PC-3 (cell line): Measurements from ENCODE around the gene NCAPG.

Source experiments
- EZH2 ChIP-seq: fragments of 300-600 bp; sonication (generic); IDR thresholded peaks from one replicate; pipeline ENCODE4 v1.6.1; 2017; ENCODE audit warnings: antibody characterized with exemption, mild to moderate bottlenecking, low read length; ENCODE audit not compliant: unreplicated experiment
- EZH2phosphoT487 ChIP-seq: fragments of 300-600 bp; sonication (generic); IDR thresholded peaks from 2 replicates; pipeline ENCODE4 v1.6.1; 2018; ENCODE audit warnings: mild to moderate bottlenecking, antibody characterized with exemption, low read length, borderline replicate concordance
- TF ChIP-seq, protein P1 (sequence below): fragments of 300-600 bp; sonication (generic); conservative IDR thresholded peaks from 2 replicates; pipeline ENCODE4 v1.5.1; 2017; ENCODE audit warnings: antibody characterized with exemption, low read depth, mild to moderate bottlenecking, low read length

DNA sequence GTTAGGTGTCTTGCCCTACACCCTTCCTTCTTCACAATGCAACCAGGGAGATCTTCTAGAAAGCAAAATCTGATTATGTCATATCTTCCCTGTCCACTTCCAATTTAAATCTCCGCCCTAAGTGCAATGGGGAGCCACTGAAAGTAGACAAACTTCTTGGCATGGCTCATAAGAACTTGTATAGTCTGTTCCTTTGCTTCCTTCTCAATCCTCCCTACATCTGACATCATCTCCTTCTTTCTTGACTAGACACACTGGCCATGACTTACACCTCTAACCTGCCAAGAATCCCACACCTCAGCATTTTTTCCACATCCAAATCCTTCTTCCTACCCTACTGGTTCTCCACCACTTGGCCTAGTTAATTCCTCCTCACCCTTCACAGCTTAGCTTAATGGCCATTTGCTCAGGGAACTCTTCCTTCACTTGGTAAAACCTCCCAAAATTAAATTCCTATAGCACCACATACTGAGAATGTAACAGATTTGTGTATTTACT, 55.1 kb downstream of the NCAPG start:
- TF ChIP-seq, protein P1, sequence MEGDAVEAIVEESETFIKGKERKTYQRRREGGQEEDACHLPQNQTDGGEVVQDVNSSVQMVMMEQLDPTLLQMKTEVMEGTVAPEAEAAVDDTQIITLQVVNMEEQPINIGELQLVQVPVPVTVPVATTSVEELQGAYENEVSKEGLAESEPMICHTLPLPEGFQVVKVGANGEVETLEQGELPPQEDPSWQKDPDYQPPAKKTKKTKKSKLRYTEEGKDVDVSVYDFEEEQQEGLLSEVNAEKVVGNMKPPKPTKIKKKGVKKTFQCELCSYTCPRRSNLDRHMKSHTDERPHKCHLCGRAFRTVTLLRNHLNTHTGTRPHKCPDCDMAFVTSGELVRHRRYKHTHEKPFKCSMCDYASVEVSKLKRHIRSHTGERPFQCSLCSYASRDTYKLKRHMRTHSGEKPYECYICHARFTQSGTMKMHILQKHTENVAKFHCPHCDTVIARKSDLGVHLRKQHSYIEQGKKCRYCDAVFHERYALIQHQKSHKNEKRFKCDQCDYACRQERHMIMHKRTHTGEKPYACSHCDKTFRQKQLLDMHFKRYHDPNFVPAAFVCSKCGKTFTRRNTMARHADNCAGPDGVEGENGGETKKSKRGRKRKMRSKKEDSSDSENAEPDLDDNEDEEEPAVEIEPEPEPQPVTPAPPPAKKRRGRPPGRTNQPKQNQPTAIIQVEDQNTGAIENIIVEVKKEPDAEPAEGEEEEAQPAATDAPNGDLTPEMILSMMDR, result no peak
- TF ChIP-seq EZH2, result no peak
- no peak for TF ChIP-seq EZH2phosphoT487
